HepG2 (cell line): ENCODE measurements around the gene LINGO1.

Source experiments
- EZH2 ChIP-seq: conservative IDR thresholded peaks from 2 replicates; pipeline ENCODE4 v1.6.1; 2012; ENCODE audit warnings: mild to moderate bottlenecking, low read depth, low read length, moderate library complexity
- IKZF1 ChIP-seq: fragments of 450-650 bp; IDR thresholded peaks from 2 replicates; pipeline ENCODE4 v1.7.1; 2016
- KMT2A ChIP-seq: sonication (generic); formaldehyde crosslinking; IDR thresholded peaks from 2 replicates; pipeline ENCODE4 v1.4.0; 2020; ENCODE audit warnings: missing genetic modification reagents
- NFE2L2 ChIP-seq: fragments of 150-350 bp; IDR thresholded peaks from 2 replicates; pipeline ENCODE4 v1.6.1; 2014; ENCODE audit warnings: low read length
- ZNF501 ChIP-seq: sonication (generic); formaldehyde crosslinking; IDR thresholded peaks from 2 replicates; pipeline ENCODE4 v1.5.1; 2020; ENCODE audit warnings: mild to moderate bottlenecking, moderate library complexity, missing genetic modification reagents
- TF ChIP-seq, protein P1 (sequence below): sonication (generic); formaldehyde crosslinking; IDR thresholded peaks from 2 replicates; pipeline ENCODE4 v1.4.0; 2020; ENCODE audit warnings: missing genetic modification reagents
- TF ChIP-seq, protein P2 (sequence below): sonication (generic); formaldehyde crosslinking; IDR thresholded peaks from 2 replicates; pipeline ENCODE4 v1.4.0; 2020; ENCODE audit warnings: missing genetic modification reagents

DNA sequence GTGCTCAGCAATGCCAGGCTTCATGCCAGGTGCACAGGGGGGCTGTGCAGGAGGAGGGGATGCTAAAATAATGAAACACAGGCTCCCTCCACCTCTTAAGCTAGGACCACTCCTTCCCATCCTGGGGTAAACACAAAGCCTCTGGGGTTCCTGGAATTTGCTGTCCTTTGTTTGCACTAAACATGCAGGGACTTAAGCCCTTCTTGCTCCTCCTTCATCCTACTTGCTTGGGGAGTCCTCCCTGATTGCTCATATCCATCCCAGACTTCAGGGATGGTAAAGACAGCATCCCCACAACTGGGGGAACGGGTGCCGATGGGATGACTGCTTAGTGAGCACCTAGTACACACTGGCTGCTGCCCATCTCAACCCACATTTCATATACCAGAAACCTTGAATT, 5.1 kb downstream of the LINGO1 start:
- TF ChIP-seq, protein P1, sequence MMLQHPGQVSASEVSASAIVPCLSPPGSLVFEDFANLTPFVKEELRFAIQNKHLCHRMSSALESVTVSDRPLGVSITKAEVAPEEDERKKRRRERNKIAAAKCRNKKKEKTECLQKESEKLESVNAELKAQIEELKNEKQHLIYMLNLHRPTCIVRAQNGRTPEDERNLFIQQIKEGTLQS (CRISPR knock-in tag), result no peak
- TF ChIP-seq EZH2 (no peak), NFE2L2 (no peak), KMT2A (no peak), IKZF1 (no peak), ZNF501 (CRISPR knock-in tag) (no peak)
- TF ChIP-seq, protein P2, sequence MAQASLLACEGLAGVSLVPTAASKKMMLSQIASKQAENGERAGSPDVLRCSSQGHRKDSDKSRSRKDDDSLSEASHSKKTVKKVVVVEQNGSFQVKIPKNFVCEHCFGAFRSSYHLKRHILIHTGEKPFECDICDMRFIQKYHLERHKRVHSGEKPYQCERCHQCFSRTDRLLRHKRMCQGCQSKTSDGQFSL (CRISPR knock-in tag), result no peak
